RWPE2 (cell line): ENCODE results near the gene ADGRF3.

Experiments
- ATAC-seq: fragments of 200-7000 bp; cut with Tn5 transposase; 3 replicates; pipeline ENCODE4 v1.9.1; 2021; ENCODE audit warnings: low read depth
- DNase-seq: peaks from one replicate; pipeline ENCODE4 v3.0.0-alpha.2; 2020; ENCODE audit warnings: low spot score
- H3K27ac ChIP-seq: fragments of 450-650 bp; 2 replicates; pipeline ENCODE4 v1.5.1; 2017; ENCODE audit warnings: mild to moderate bottlenecking; ENCODE audit not compliant: poor library complexity, severe bottlenecking
- H3K27me3 ChIP-seq: fragments of 250-450 bp; sonication (Bioruptor Pico); 2 replicates; pipeline ENCODE4 v1.5.1; 2021; ENCODE audit warnings: mild to moderate bottlenecking, moderate library complexity; ENCODE audit not compliant: insufficient read depth, poor library complexity, severe bottlenecking
- H3K36me3 ChIP-seq: fragments of 250-450 bp; sonication (Bioruptor Pico); 2 replicates; pipeline ENCODE4 v1.5.1; 2020; ENCODE audit warnings: low read depth, mild to moderate bottlenecking, moderate library complexity
- H3K4me1 ChIP-seq: fragments of 250-450 bp; sonication (Bioruptor Pico); 2 replicates; pipeline ENCODE4 v1.5.1; 2021; ENCODE audit warnings: mild to moderate bottlenecking, moderate library complexity; ENCODE audit not compliant: insufficient read depth, poor library complexity, severe bottlenecking
- H3K4me3 ChIP-seq: fragments of 250-450 bp; sonication (Bioruptor Pico); 2 replicates; pipeline ENCODE4 v1.5.1; 2021; ENCODE audit warnings: mild to moderate bottlenecking, moderate library complexity; ENCODE audit not compliant: severe bottlenecking
- H3K9me3 ChIP-seq: fragments of 250-450 bp; sonication (Bioruptor Pico); 2 replicates; pipeline ENCODE4 v1.5.1; 2021; ENCODE audit warnings: mild to moderate bottlenecking, moderate library complexity; ENCODE audit not compliant: severe bottlenecking
- CTCF ChIP-seq: fragments of 450-650 bp; IDR thresholded peaks from one replicate; pipeline ENCODE4 v1.5.1; 2017; ENCODE audit warnings: mild to moderate bottlenecking, moderate library complexity; ENCODE audit not compliant: poor library complexity, severe bottlenecking

The ADGRF3 gene

GRCh38 chr2:26351375-26352090 is 4.9 kb upstream of the ADGRF3 start:
- H3K4me3 ChIP-seq: no peak overlapping the region
- H3K27me3 ChIP-seq: no peaks in the 10 kb centered on the region
- DNase-seq (no peak), ATAC-seq (no peak)
- H3K9me3 ChIP-seq: no peaks in the 10 kb centered on the region
- H3K4me1 ChIP-seq: peaks cover 39% of the 10 kb centered on the region
- no peak overlapping the region for H3K27ac ChIP-seq
- no peak for TF ChIP-seq CTCF
- peaks cover 11% of the 10 kb centered on the region for H3K36me3 ChIP-seq

GRCh38 chr2:26349690-26350089 is 3.1 kb upstream of the ADGRF3 start:
- DNase-seq: no peak
- H3K36me3 ChIP-seq: peaks cover 6% of the 10 kb centered on the region; the same call in 1 of the 2 replicates
- H3K4me1 ChIP-seq: peaks cover 23% of the 10 kb centered on the region

GRCh38 chr2:26347286-26347865 is 787 bp upstream of the ADGRF3 start:
- ATAC-seq (no peak), DNase-seq (no peak)
- no peaks in the 10 kb centered on the region for H3K27me3 ChIP-seq
- H3K4me3 ChIP-seq: peak overlapping the region; percentile 68
- no peak for TF ChIP-seq CTCF
- peak overlapping the region; percentile 76 for H3K27ac ChIP-seq
- no peaks in the 10 kb centered on the region for H3K9me3 ChIP-seq
- H3K36me3 ChIP-seq: peaks cover 10% of the 10 kb centered on the region; the same call in 1 of the 2 replicates
- peaks cover 24% of the 10 kb centered on the region for H3K4me1 ChIP-seq

More at GRCh38 chr2:26349690-26350089, 3.1 kb upstream of the ADGRF3 start:
- Histone ChIP-seq H3K9me3 (no peaks in the 10 kb centered on the region), H3K27me3 (no peaks in the 10 kb centered on the region), H3K27ac (no peak overlapping the region), H3K4me3 (no peak overlapping the region)
- no peak for TF ChIP-seq CTCF
- no peak for ATAC-seq

GRCh38 chr2:26345545-26346453 is 790 bp downstream of the ADGRF3 start, which contains the start of gene SELENOI:
Gene SELENOI, plus strand, starts transcription at chr2:26346143. Its CDS starts 90 bp downstream, at chr2:26346233.
- no peak for TF ChIP-seq CTCF
- Histone ChIP-seq H3K9me3 (no peaks in the 10 kb centered on the region), H3K4me1 (peaks cover 20% of the 10 kb centered on the region), H3K27ac (peak within 1 kb of the TSS; percentile 76), H3K27me3 (no peaks in the 10 kb centered on the region), H3K4me3 (peak within 1 kb of the TSS; percentile 68), H3K36me3 (peaks cover 10% of the 10 kb centered on the region; the same call in 1 of the 2 replicates)
- DNase-seq: peak; percentile 96
- ATAC-seq: peak; percentile 91
